ENCODE results near the gene SLC22A5. TPM values are rescaled to one million over a fixed set of nuclear protein-coding genes. Genes with fewer than 3 reads are reported as not detected.

The SLC22A5 gene
- total RNA-seq, 1 experiment from 2014 or later = 20.2 TPM

GRCh38 chr5:132423438-132423898, 54.0 kb downstream of the SLC22A5 start:
- Histone ChIP-seq H3K27me3 (replicated peaks; ENCODE audit: control insufficient read depth, insufficient read depth, low read length) (no peaks in the 10 kb centered on the region), H3K9me3 (no peaks in the 10 kb centered on the region), H3K4me3 (ENCODE audit: low read depth, low read length) (no peak overlapping the region), H3K4me1 (peaks cover 36% of the 10 kb centered on the region), H3K36me3 (ENCODE audit: control insufficient read depth, insufficient read depth, low read length) (no peaks in the 10 kb centered on the region)
- CTCF ChIA-PET = interaction anchor here (0.8 to 1.3 kb wide), 3 partner anchors 47 to 103 kb away, joined by 3 to 4 read pairs (median 4); no protein-coding TSS in a partner anchor
- POLR2A ChIA-PET = interaction anchor here (0.5 to 0.8 kb wide), 2 partner anchors 28 to 67 kb away, joined by 3 to 7 read pairs; partner anchors contain the start of gene IRF1
- Mint-ChIP-seq H3K4me3 (ENCODE audit: unreplicated experiment) (no peak overlapping the region), H3K27me3 (ENCODE audit: insufficient read depth, unreplicated experiment) (no peaks in the 10 kb centered on the region), H3K27ac (ENCODE audit: unreplicated experiment) (peak overlapping the region; percentile 14), H3K4me1 (ENCODE audit: low read depth, unreplicated experiment) (peaks cover 23% of the 10 kb centered on the region), H3K9me3 (ENCODE audit: unreplicated experiment) (no peaks in the 10 kb centered on the region), H3K36me3 (ENCODE audit: insufficient read depth, unreplicated experiment) (peaks cover 6% of the 10 kb centered on the region)
- no TSS peak for BruUV-seq (replicated peaks)
- no peak for DNase-seq
- intact Hi-C loops (cut with micrococcal nuclease; ENCODE audit: unreplicated experiment) = no loop called here
- no peak for TF ChIP-seq CTCF (IDR thresholded peaks at IDR 0.05; ENCODE audit: insufficient read depth in 1 of 2, low read depth in 1 of 2, low read length in 1 of 2, severe bottlenecking in 1 of 2, unreplicated experiment in 1 of 2)

DNA sequence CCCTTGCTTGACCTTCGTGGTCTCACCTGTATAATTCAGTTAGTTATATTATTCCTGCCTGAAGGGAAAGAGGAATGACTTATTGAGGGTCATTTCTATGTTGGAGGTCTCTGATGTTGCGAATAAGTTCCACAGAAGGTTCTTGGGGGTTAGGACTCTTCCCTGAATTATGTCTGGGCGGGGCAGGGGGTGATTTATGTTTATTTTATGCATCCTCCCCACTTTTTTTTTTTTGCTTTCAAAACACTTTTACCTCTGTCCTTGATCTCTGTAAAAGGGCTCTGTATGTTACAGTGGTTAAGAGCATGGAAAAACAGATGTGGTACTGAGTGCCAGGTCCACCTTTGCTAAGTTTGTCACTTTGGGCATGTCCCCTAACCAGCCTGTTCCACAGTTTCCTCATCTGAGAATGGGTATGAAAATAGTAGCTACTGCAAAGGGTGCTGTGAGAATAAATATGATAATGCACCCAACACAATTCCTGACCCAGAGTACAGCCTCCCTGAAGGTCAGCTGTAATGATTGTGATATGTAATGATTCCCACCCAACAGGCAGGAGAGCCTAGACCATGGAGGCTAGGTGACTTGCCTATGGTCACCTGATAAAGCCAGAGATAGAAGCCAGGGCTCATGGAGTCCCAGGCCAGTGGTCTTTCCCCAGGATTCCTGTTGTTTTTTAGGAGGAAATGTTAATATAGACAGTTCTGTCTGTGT, 54.8 kb downstream of the SLC22A5 start:
- POLR2A ChIA-PET = no interaction called here
- H3K4me1 Mint-ChIP-seq (ENCODE audit: low read depth, unreplicated experiment) = peaks cover 32% of the 10 kb centered on the region
- TF ChIP-seq CTCF (IDR thresholded peaks at IDR 0.05; ENCODE audit: insufficient read depth in 1 of 2, low read depth in 1 of 2, low read length in 1 of 2, severe bottlenecking in 1 of 2, unreplicated experiment in 1 of 2) = no peak
- H3K36me3 ChIP-seq (ENCODE audit: control insufficient read depth, insufficient read depth, low read length) = no peaks in the 10 kb centered on the region
- no peaks in the 10 kb centered on the region for H3K27me3 Mint-ChIP-seq (ENCODE audit: insufficient read depth, unreplicated experiment)
- intact Hi-C loops (cut with micrococcal nuclease; ENCODE audit: unreplicated experiment) = no loop called here
- no peaks in the 10 kb centered on the region for H3K9me3 ChIP-seq
- H3K27ac Mint-ChIP-seq (ENCODE audit: unreplicated experiment) = no peak overlapping the region
- CTCF ChIA-PET = interaction anchor here (0.8 kb wide), 1 partner anchor 102 kb away, joined by 4 read pairs; no protein-coding TSS in a partner anchor
- H3K4me3 ChIP-seq (ENCODE audit: low read depth, low read length) = no peak overlapping the region
- no TSS peak for BruUV-seq (replicated peaks)
- H3K36me3 Mint-ChIP-seq (ENCODE audit: insufficient read depth, unreplicated experiment) = peaks cover 6% of the 10 kb centered on the region
- H3K4me1 ChIP-seq = peaks cover 44% of the 10 kb centered on the region
- no peaks in the 10 kb centered on the region for H3K27me3 ChIP-seq (replicated peaks; ENCODE audit: control insufficient read depth, insufficient read depth, low read length)
- no peak for DNase-seq
- H3K4me3 Mint-ChIP-seq (ENCODE audit: unreplicated experiment) = no peak overlapping the region
- no peaks in the 10 kb centered on the region for H3K9me3 Mint-ChIP-seq (ENCODE audit: unreplicated experiment)

- no peaks in the 10 kb centered on the region for H3K9me3 ChIP-seq
- no peak for TF ChIP-seq CTCF (IDR thresholded peaks at IDR 0.05; ENCODE audit: insufficient read depth in 1 of 2, low read depth in 1 of 2, low read length in 1 of 2, severe bottlenecking in 1 of 2, unreplicated experiment in 1 of 2)
- Mint-ChIP-seq H3K9me3 (ENCODE audit: unreplicated experiment) (no peaks in the 10 kb centered on the region), H3K4me3 (ENCODE audit: unreplicated experiment) (no peak overlapping the region), H3K4me1 (ENCODE audit: low read depth, unreplicated experiment) (peaks cover 41% of the 10 kb centered on the region), H3K27me3 (ENCODE audit: insufficient read depth, unreplicated experiment) (no peaks in the 10 kb centered on the region), H3K27ac (ENCODE audit: unreplicated experiment) (no peak overlapping the region), H3K36me3 (ENCODE audit: insufficient read depth, unreplicated experiment) (peaks cover 6% of the 10 kb centered on the region)
- intact Hi-C loops (cut with micrococcal nuclease; ENCODE audit: unreplicated experiment) = no loop called here
- no peak for DNase-seq
- H3K4me3 ChIP-seq (ENCODE audit: low read depth, low read length) = no peak overlapping the region
- no peaks in the 10 kb centered on the region for H3K36me3 ChIP-seq (ENCODE audit: control insufficient read depth, insufficient read depth, low read length)
- no TSS peak for BruUV-seq (replicated peaks)
- ChIA-PET CTCF (interaction anchor here (0.7 to 3.2 kb wide), 2 partner anchors 71 to 76 kb away, joined by 3 to 8 read pairs; no protein-coding TSS in a partner anchor), POLR2A (no interaction called here)
- no peaks in the 10 kb centered on the region for H3K27me3 ChIP-seq (replicated peaks; ENCODE audit: control insufficient read depth, insufficient read depth, low read length)
- peaks cover 54% of the 10 kb centered on the region for H3K4me1 ChIP-seq
These were observed 55.8 kb downstream of the SLC22A5 start for GRCh38 chr5:132425009-132425937.
